ENCODE data around the gene TMEM116.

GRCh38 chr12:111964935-111965334 lies 48.0 kb downstream of the TMEM116 start:
- TF ChIP-seq CTCF (IDR thresholded peaks at IDR 0.05) (no peak), POLR2AphosphoS5 (IDR thresholded peaks at IDR 0.05) (no peak)
